Peyer's patch (tissue), 4 donors: ENCODE measurements around the gene ZNF628. TPM values are rescaled to one million over a fixed set of nuclear protein-coding genes. Genes with fewer than 3 reads are reported as not detected.

Experiments
- DNase-seq, 3 donors: peaks; one replicate each; pipeline ENCODE4 v3.0.0-alpha.2; 2017 to 2019
- H3K27ac ChIP-seq, 4 donors: fragments of 200-600 bp; sonication (generic); one replicate each; pipeline ENCODE4 v1.5.1; 2016 to 2019
- H3K27me3 ChIP-seq, 2 donors: fragments of 200-600 bp; sonication (generic); one replicate each; pipeline ENCODE4 v1.5.1; 2019
- H3K36me3 ChIP-seq, 3 donors: fragments of 200-600 bp; sonication (generic); one replicate each; pipeline ENCODE4 v1.5.1; 2016 to 2019
- H3K4me1 ChIP-seq, 4 donors: fragments of 200-600 bp; sonication (generic); one replicate each; pipeline ENCODE4 v1.5.1; 2016 to 2019
- H3K4me3 ChIP-seq, 4 donors: fragments of 200-600 bp; sonication (generic); 1 replicate in 3 of 4; 2 replicates in 1 of 4; pipeline ENCODE4 v1.5.1; 2016 to 2019; ENCODE audit warnings: mild to moderate bottlenecking in 1 of 4
- H3K9me3 ChIP-seq, 4 donors: fragments of 200-600 bp; sonication (generic); one replicate each; pipeline ENCODE4 v1.5.1; 2016 to 2019; ENCODE audit warnings: mild to moderate bottlenecking in 1 of 4
- CTCF ChIP-seq, 6 experiments: fragments of 450-650 bp in 4 of 6; fragments of 200-600 bp in 2 of 6; sonication (generic) in 1 of 6; IDR thresholded peaks; one replicate each; pipeline ENCODE4 v1.5.1; 2017 to 2019; ENCODE audit warnings: antibody characterized with exemption in 6 of 6, mild to moderate bottlenecking in 3 of 6, moderate library complexity in 1 of 6
- POLR2A ChIP-seq, 2 donors: fragments of 450-650 bp; IDR thresholded peaks; one replicate each; pipeline ENCODE4 v1.5.1; 2017; ENCODE audit warnings: antibody characterized with exemption in 2 of 2, mild to moderate bottlenecking in 2 of 2, moderate library complexity in 2 of 2
- total RNA-seq, 4 donors: library from RNA; depleted of rRNA; stranded (reverse); fragments of >200 nt; gene quantifications; one replicate each; pipeline ENCODE4 v1.1.0, GENCODE V29; 2016

ZNF628 gene
- total RNA-seq, 4 donors from 2014 or later = 10.1 to 47.0 (median 15.5) TPM

GRCh38 chr19:55435020-55435419 is 41.4 kb upstream of the ZNF628 start:
- Histone ChIP-seq H3K27ac (no peak overlapping the region), H3K4me3 (no peak overlapping the region), H3K36me3 (no peaks in the 10 kb centered on the region), H3K4me1 (no peaks in the 10 kb centered on the region), H3K27me3 (peaks cover 0 to 22% of the 10 kb centered on the region in 2 donors), H3K9me3 (no peaks in the 10 kb centered on the region)
- DNase-seq = no peak
- no peak for TF ChIP-seq CTCF (IDR thresholded peaks at IDR 0.05)

- no peak overlapping the region for H3K27ac ChIP-seq
- H3K4me3 ChIP-seq = no peak overlapping the region
- H3K27me3 ChIP-seq = peaks cover 0 to 40% of the 10 kb centered on the region in 2 donors
- no peaks in the 10 kb centered on the region for H3K9me3 ChIP-seq
- peaks cover 0 to 14% (median 6%) of the 10 kb centered on the region in 4 donors for H3K4me1 ChIP-seq
- no peaks in the 10 kb centered on the region for H3K36me3 ChIP-seq
- no peak for DNase-seq
- TF ChIP-seq CTCF (IDR thresholded peaks at IDR 0.05) (no peak), POLR2A (IDR thresholded peaks at IDR 0.05) (no peak)
Measured at GRCh38 chr19:55436847-55437246, 39.6 kb upstream of the ZNF628 start.

GRCh38 chr19:55437410-55437809 is 39.0 kb upstream of the ZNF628 start:
- no peak overlapping the region for H3K27ac ChIP-seq
- H3K9me3 ChIP-seq = no peaks in the 10 kb centered on the region
- TF ChIP-seq CTCF (IDR thresholded peaks at IDR 0.05) = no peak
- TF ChIP-seq POLR2A (IDR thresholded peaks at IDR 0.05) = no peak
- H3K36me3 ChIP-seq = no peaks in the 10 kb centered on the region
- no peak overlapping the region for H3K4me3 ChIP-seq
- H3K27me3 ChIP-seq = peaks cover 0 to 45% of the 10 kb centered on the region in 2 donors
- no peak for DNase-seq
- peaks cover 0 to 20% (median 9%) of the 10 kb centered on the region in 4 donors for H3K4me1 ChIP-seq

GRCh38 chr19:55439052-55439451 is 37.4 kb upstream of the ZNF628 start:
- Histone ChIP-seq H3K4me1 (peaks cover 0 to 24% (median 9%) of the 10 kb centered on the region in 4 donors), H3K27me3 (peaks cover 0 to 48% of the 10 kb centered on the region in 2 donors), H3K4me3 (no peak overlapping the region), H3K36me3 (no peaks in the 10 kb centered on the region), H3K27ac (no peak overlapping the region), H3K9me3 (no peaks in the 10 kb centered on the region)
- no peak for TF ChIP-seq CTCF (IDR thresholded peaks at IDR 0.05)
- no peak for TF ChIP-seq POLR2A (IDR thresholded peaks at IDR 0.05)
- DNase-seq = no peak

- peaks cover 0 to 57% of the 10 kb centered on the region in 2 donors for H3K27me3 ChIP-seq
- no peak overlapping the region for H3K4me3 ChIP-seq
- H3K4me1 ChIP-seq = peaks cover 0 to 24% (median 9%) of the 10 kb centered on the region in 4 donors
- DNase-seq = no peak
- TF ChIP-seq POLR2A (IDR thresholded peaks at IDR 0.05) (no peak), CTCF (IDR thresholded peaks at IDR 0.05) (no peak)
- no peaks in the 10 kb centered on the region for H3K36me3 ChIP-seq
- no peak overlapping the region for H3K27ac ChIP-seq
- H3K9me3 ChIP-seq = no peaks in the 10 kb centered on the region
Measured at GRCh38 chr19:55440411-55441105, 35.9 kb upstream of the ZNF628 start.
